Right atrium auricular region (tissue), 2 donors: Measurements from ENCODE around the gene GOLPH3L. TPM values are rescaled to one million over a fixed set of nuclear protein-coding genes. Genes with fewer than 3 reads are reported as not detected.

Experiments
- DNase-seq: peaks from one replicate; pipeline ENCODE4 v3.0.0-alpha.2; 2019; ENCODE audit warnings: low spot score
- H3K27ac ChIP-seq, 2 donors: fragments of 200-600 bp; sonication (generic); 1 replicate in 1 of 2; 2 replicates in 1 of 2; pipeline ENCODE4 v1.5.1; 2016 to 2019
- H3K27me3 ChIP-seq, 2 donors: fragments of 200-600 bp; sonication (generic); one replicate each; pipeline versions ENCODE4 v1.5.1 to v1.6.0; 2017 to 2019
- H3K36me3 ChIP-seq: fragments of 200-600 bp; sonication (generic); one replicate; pipeline ENCODE4 v1.5.1; 2016
- H3K4me1 ChIP-seq, 2 donors: fragments of 200-600 bp; sonication (generic); one replicate each; pipeline versions ENCODE4 v1.5.1 to v1.6.0; 2017 to 2019
- H3K4me3 ChIP-seq, 2 donors: fragments of 200-600 bp; sonication (generic); 1 replicate in 1 of 2; 2 replicates in 1 of 2; pipeline ENCODE4 v1.5.1; 2017 to 2019; ENCODE audit warnings: mild to moderate bottlenecking in 1 of 2, moderate library complexity in 1 of 2
- H3K9me3 ChIP-seq, 2 donors: fragments of 200-600 bp; sonication (generic); one replicate each; pipeline ENCODE4 v1.5.1; 2019
- total RNA-seq, 2 donors: library from RNA; depleted of rRNA; stranded (reverse); fragments of >200 nt; gene quantifications; one replicate each; pipeline ENCODE4 v1.1.0, GENCODE V29; 2016
- TF ChIP-seq, protein P1 (sequence below), 2 donors: fragments of 200-600 bp; sonication (generic); IDR thresholded peaks; one replicate each; pipeline ENCODE4 v1.5.1; 2019; ENCODE audit warnings: antibody characterized with exemption in 2 of 2

GOLPH3L gene
- total RNA-seq, 2 donors from 2014 or later: 11.3 to 12.7 TPM

DNA sequence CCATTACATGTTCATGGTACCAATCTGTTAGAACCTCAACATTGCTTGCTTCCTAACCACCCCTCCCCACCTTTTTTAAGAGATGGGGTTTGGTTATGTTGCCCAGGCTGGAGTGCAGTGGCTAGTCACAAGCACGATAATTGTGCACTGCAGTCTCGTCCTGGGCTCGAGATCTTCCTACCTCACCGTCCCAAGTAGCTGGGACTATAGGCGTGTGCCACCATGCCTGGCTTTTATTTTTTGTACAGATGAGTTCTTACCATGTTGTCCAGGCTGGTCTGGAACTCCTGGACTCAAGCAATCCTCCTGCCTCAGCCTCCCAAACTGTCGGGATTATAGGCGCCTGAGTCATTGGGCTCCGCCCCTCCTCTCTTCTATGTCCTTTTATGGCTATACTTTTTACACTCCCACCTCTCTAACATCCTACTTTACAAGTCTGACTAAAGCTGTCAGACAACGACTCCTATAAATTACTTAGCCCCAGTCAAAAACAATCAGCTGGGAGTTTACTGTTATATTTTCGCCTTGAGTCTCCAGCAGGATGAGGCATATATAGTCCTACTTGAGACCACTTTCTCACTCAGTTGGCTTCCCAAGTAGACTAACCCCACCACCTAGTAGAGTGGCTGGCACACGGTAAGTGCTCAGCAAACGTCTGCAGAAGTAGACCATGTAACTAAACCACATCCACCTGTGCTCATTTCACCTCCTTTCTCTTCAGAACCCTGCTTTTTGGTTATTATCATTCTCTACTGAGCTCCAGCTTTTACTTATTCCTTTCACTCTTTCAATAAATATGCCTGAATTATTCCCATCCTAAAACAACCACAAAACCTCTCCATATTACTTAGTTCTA is 81.4 kb downstream of the GOLPH3L start:
- Histone ChIP-seq H3K36me3 (peaks cover 9% of the 10 kb centered on the region), H3K9me3 (no peaks in the 10 kb centered on the region), H3K27me3 (no peaks in the 10 kb centered on the region), H3K4me3 (no peak overlapping the region), H3K27ac (peak overlapping the region in 1 of 2 donors; percentile 42), H3K4me1 (peaks cover 0 to 57% of the 10 kb centered on the region in 2 donors)
- no peak for DNase-seq
- TF ChIP-seq, protein P1, sequence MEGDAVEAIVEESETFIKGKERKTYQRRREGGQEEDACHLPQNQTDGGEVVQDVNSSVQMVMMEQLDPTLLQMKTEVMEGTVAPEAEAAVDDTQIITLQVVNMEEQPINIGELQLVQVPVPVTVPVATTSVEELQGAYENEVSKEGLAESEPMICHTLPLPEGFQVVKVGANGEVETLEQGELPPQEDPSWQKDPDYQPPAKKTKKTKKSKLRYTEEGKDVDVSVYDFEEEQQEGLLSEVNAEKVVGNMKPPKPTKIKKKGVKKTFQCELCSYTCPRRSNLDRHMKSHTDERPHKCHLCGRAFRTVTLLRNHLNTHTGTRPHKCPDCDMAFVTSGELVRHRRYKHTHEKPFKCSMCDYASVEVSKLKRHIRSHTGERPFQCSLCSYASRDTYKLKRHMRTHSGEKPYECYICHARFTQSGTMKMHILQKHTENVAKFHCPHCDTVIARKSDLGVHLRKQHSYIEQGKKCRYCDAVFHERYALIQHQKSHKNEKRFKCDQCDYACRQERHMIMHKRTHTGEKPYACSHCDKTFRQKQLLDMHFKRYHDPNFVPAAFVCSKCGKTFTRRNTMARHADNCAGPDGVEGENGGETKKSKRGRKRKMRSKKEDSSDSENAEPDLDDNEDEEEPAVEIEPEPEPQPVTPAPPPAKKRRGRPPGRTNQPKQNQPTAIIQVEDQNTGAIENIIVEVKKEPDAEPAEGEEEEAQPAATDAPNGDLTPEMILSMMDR (IDR thresholded peaks at IDR 0.05): no peak

DNA sequence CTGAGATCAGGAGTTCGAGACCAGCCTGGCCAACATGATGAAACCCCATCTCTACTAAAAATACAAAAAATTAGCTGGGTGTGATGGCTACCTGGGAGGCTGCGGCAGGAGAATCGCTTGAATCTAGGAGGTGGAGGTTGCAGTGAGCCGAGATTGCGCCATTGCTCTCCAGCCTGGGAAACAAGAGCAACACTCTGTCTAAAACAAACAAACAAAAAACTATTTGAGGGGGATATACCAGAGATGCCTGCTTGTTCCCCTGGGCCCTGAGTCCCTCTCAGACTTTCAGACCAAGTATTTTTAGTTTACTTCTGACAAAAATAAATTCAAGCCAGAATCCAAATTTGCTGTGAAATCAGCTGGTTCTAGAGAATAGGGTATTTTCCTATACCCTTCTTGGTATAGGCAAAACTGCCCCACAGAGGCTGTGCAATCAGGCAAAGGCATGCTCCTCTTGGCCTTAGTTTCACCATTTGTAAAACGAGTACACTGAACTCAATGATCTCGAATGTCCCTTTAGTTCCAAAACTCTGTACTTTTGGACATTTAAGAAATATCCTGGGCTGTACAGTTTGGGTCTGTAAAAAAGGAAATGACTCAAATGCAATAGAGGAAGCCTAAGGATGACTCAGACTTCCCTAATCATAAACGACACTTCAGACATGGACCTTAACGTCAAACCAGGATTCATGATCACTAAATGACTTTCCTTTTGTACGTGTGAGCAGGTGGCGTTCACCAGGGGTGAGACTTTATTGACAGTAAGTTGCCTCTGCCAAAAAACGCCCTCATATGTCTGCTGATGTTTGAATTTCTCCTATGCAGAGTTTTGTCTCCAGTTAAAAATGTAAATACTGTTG is 83.7 kb downstream of the GOLPH3L start:
- Histone ChIP-seq H3K36me3 (peaks cover 6% of the 10 kb centered on the region), H3K4me3 (no peak overlapping the region), H3K4me1 (peaks cover 0 to 53% of the 10 kb centered on the region in 2 donors), H3K27ac (peak overlapping the region; percentile 79 to 92), H3K27me3 (no peaks in the 10 kb centered on the region), H3K9me3 (no peaks in the 10 kb centered on the region)
- TF ChIP-seq, protein P1 (IDR thresholded peaks at IDR 0.05): no peak
- DNase-seq: no peak

DNA sequence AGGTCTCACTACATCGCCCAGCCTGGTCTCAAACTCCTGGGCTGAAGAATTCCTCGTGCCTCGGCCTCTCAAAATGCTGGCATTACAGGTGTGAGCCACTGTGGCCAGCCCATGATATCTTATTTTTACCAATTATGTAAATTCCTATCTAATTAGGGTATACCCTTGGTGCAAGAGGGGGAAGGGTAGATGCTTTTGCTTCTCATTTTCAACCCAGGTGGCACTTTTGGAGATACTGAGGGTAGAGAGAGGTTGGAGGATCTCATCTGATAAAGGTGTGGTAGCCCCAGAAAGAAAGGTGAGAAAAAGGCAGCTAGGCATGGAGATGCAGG is 85.0 kb downstream of the GOLPH3L start:
- Histone ChIP-seq H3K36me3 (no peaks in the 10 kb centered on the region), H3K4me3 (no peak overlapping the region), H3K9me3 (no peaks in the 10 kb centered on the region), H3K27me3 (no peaks in the 10 kb centered on the region), H3K4me1 (peaks cover 0 to 53% of the 10 kb centered on the region in 2 donors), H3K27ac (peak overlapping the region; percentile 79 to 92)
- TF ChIP-seq, protein P1 (IDR thresholded peaks at IDR 0.05): no peak
- no peak for DNase-seq

DNA sequence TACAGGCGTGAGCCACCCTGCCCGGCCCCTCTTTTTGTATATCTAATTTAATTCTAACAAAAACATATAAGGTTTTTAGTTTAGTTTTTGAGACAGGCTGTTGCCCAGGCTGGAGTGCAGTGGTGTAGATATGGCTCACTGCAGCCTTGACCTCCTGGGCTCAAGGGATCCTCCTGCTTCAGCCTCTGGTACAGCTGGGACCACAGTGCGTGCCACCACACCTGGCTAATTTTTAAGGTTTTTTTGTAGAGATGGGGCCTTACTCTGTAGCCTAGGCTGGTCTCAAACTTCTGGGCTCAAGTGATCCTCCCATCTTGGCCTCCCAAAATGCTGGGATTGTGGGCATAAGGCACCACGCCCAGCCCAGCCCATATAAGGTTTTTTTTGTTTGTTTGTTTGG is 86.4 kb downstream of the GOLPH3L start:
- Histone ChIP-seq H3K9me3 (no peaks in the 10 kb centered on the region), H3K36me3 (no peaks in the 10 kb centered on the region), H3K4me3 (no peak overlapping the region), H3K4me1 (peaks cover 0 to 53% of the 10 kb centered on the region in 2 donors), H3K27me3 (no peaks in the 10 kb centered on the region), H3K27ac (peak overlapping the region; percentile 79 to 92)
- DNase-seq: no peak
- TF ChIP-seq, protein P1 (IDR thresholded peaks at IDR 0.05): no peak

DNA sequence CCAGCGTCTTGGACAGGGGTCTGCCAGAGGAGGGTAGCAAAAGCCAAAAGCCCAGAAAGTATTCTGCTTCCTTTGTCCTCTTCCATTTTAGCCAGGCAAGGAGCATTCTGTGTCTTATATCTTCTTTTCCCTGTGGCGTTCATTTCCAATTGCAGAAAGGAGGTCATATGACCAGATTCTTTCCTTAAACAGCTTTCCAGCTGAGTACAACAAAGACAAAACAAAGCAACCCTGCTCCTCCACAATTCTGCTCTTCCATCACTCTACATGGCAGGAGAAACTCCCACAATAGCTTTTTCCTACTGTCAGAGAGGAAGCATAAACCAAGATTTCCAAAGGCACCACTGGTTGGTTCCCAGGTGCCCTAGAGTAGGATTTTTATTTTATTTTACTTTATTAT is 87.2 kb downstream of the GOLPH3L start:
- Histone ChIP-seq H3K27ac (peak overlapping the region; percentile 79 to 92), H3K4me3 (no peak overlapping the region), H3K27me3 (no peaks in the 10 kb centered on the region), H3K4me1 (peaks cover 0 to 58% of the 10 kb centered on the region in 2 donors), H3K9me3 (no peaks in the 10 kb centered on the region), H3K36me3 (no peaks in the 10 kb centered on the region)
- DNase-seq: no peak
- TF ChIP-seq, protein P1 (IDR thresholded peaks at IDR 0.05): no peak
